Measurements from ENCODE around the gene PTPN21. TPM values are rescaled to one million over a fixed set of nuclear protein-coding genes. Genes with fewer than 3 reads are reported as not detected.

Gene PTPN21
- polyA plus RNA-seq, 3 donors: not detected

GRCh38 chr14:88516861-88517357, 37.9 kb downstream of the PTPN21 start:
- peaks cover 0 to 4% (median 0%) of the 10 kb centered on the region in 7 donors for H3K9me3 Mint-ChIP-seq
- H3K4me3 Mint-ChIP-seq: no peak overlapping the region
- no peaks in the 10 kb centered on the region for H3K9me3 ChIP-seq (replicated peaks in 1 of 2; ENCODE audit: control insufficient read depth in 1 of 2, insufficient read depth in 1 of 2, low read length in 2 of 2)
- WGBS (ENCODE audit: insufficient coverage): 95% methylated on average over 3 of the region's 7 CpGs
- TF ChIP-seq CTCF (IDR thresholded peaks at IDR 0.05): no peak
- DNase-seq: no peak
- no peaks in the 10 kb centered on the region for H3K79me2 ChIP-seq (ENCODE audit: insufficient read depth, low read length)
- no peaks in the 10 kb centered on the region for H4K20me1 ChIP-seq (ENCODE audit: insufficient read depth, low read length)
- no peak overlapping the region for H3K27ac Mint-ChIP-seq
- no peak overlapping the region for H3K27ac ChIP-seq (ENCODE audit: low read depth in 1 of 2, low read length in 2 of 2)
- no peak overlapping the region for H3K9ac ChIP-seq (ENCODE audit: insufficient read depth, low read length, poor library complexity, severe bottlenecking)
- H3K4me1 Mint-ChIP-seq: no peaks in the 10 kb centered on the region
- H3K4me2 ChIP-seq (replicated peaks; ENCODE audit: extremely low read depth, low read length, poor library complexity, severe bottlenecking): no peak overlapping the region
- H3K36me3 Mint-ChIP-seq: no peaks in the 10 kb centered on the region
- H3K4me3 ChIP-seq (replicated peaks in 1 of 3; ENCODE audit: low read depth in 2 of 3, low read length in 3 of 3): no peak overlapping the region
- H3K36me3 ChIP-seq (replicated peaks in 1 of 2; ENCODE audit: control insufficient read depth in 1 of 2, insufficient read depth in 2 of 2, low read length in 2 of 2): no peaks in the 10 kb centered on the region
- peaks cover 0 to 3% (median 1%) of the 10 kb centered on the region in 3 donors for H3K27me3 Mint-ChIP-seq (ENCODE audit: low read depth in 3 of 3)
- H3K4me1 ChIP-seq (ENCODE audit: control insufficient read depth in 1 of 2, insufficient read depth in 2 of 2, low read length in 2 of 2): no peaks in the 10 kb centered on the region
- H3K27me3 ChIP-seq (ENCODE audit: control insufficient read depth in 2 of 2, insufficient read depth in 2 of 2, low read length in 2 of 2): no peaks in the 10 kb centered on the region
- intact Hi-C loops (cut with micrococcal nuclease): no loop called here
- no peak overlapping the region for H2AFZ ChIP-seq (ENCODE audit: insufficient read depth, low read depth, low read length, poor library complexity, severe bottlenecking)

- no peaks in the 10 kb centered on the region for H3K79me2 ChIP-seq (ENCODE audit: insufficient read depth, low read length)
- no peak overlapping the region for H3K4me3 ChIP-seq (replicated peaks in 1 of 3; ENCODE audit: low read depth in 2 of 3, low read length in 3 of 3)
- H3K27ac ChIP-seq (ENCODE audit: low read depth in 1 of 2, low read length in 2 of 2): no peak overlapping the region
- H3K9ac ChIP-seq (ENCODE audit: insufficient read depth, low read length, poor library complexity, severe bottlenecking): no peak overlapping the region
- H3K4me1 ChIP-seq (ENCODE audit: control insufficient read depth in 1 of 2, insufficient read depth in 2 of 2, low read length in 2 of 2): no peaks in the 10 kb centered on the region
- H3K36me3 ChIP-seq (replicated peaks in 1 of 2; ENCODE audit: control insufficient read depth in 1 of 2, insufficient read depth in 2 of 2, low read length in 2 of 2): no peaks in the 10 kb centered on the region
- H4K20me1 ChIP-seq (ENCODE audit: insufficient read depth, low read length): no peaks in the 10 kb centered on the region
- Mint-ChIP-seq H3K4me1 (no peaks in the 10 kb centered on the region), H3K36me3 (no peaks in the 10 kb centered on the region), H3K27ac (no peak overlapping the region), H3K27me3 (ENCODE audit: low read depth in 3 of 3) (peaks cover 0 to 3% (median 3%) of the 10 kb centered on the region in 3 donors), H3K9me3 (no peaks in the 10 kb centered on the region), H3K4me3 (no peak overlapping the region)
- no peak overlapping the region for H3K4me2 ChIP-seq (replicated peaks; ENCODE audit: extremely low read depth, low read length, poor library complexity, severe bottlenecking)
- intact Hi-C loops (cut with micrococcal nuclease): no loop called here
- no peaks in the 10 kb centered on the region for H3K9me3 ChIP-seq (replicated peaks in 1 of 2; ENCODE audit: control insufficient read depth in 1 of 2, insufficient read depth in 1 of 2, low read length in 2 of 2)
- no CpG with 5 or more reads among the region's 1 CpG for WGBS (ENCODE audit: insufficient coverage)
- TF ChIP-seq CTCF (IDR thresholded peaks at IDR 0.05): no peak
- DNase-seq: no peak
- no peak overlapping the region for H2AFZ ChIP-seq (ENCODE audit: insufficient read depth, low read depth, low read length, poor library complexity, severe bottlenecking)
- H3K27me3 ChIP-seq (ENCODE audit: control insufficient read depth in 2 of 2, insufficient read depth in 2 of 2, low read length in 2 of 2): no peaks in the 10 kb centered on the region
Measured at GRCh38 chr14:88515499-88516221, 39.1 kb downstream of the PTPN21 start.
